HG03175 (cell line): ENCODE measurements around the gene RNU4-1.
A peak's percentile ranks its signal among the peaks of the same experiment; 100 is the strongest.
"Not testable (repeated sequence)": the region's sequence is repeated elsewhere in the genome, so short reads cannot be mapped to it uniquely, and the experiment has no call there.

ENCODE experiments used
- ATAC-seq: cut with Tn5 transposase; IDR thresholded peaks from one replicate; pipeline ENCODE4 v1.9.1; 2021; ENCODE audit warnings: mild to moderate bottlenecking, moderate library complexity; ENCODE audit not compliant: unreplicated experiment

RNU4-1 gene

GRCh38 chr12:120292661-120293531 lies at the start of gene RNU4-1:
TSS of gene RNU4-1 (minus strand) at chr12:120293237.
- ATAC-seq = peak; percentile 48

GRCh38 chr12:120342175-120343038 lies 49.4 kb upstream of the RNU4-1 start:
- ATAC-seq = no peak

DNA sequence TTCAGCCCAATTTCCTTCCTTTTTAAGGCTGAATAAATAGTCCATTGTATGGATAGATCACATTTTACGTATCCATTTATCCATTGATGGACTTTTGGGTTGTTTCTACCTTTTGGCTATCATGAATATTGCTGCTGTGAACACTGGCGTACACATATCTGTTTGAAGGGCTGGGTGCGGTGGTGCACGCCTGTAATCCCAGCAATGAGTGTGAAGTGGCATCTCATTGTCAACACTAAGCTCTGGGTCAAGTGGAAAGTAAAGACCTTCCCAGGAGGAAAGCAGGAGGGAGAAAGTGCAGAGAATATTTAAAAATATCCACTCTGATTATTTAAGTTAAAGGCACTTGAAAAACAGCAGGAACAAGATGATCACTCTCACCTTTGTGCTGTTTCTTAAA lies 46.2 kb upstream of the RNU4-1 start:
- ATAC-seq = no peak

DNA sequence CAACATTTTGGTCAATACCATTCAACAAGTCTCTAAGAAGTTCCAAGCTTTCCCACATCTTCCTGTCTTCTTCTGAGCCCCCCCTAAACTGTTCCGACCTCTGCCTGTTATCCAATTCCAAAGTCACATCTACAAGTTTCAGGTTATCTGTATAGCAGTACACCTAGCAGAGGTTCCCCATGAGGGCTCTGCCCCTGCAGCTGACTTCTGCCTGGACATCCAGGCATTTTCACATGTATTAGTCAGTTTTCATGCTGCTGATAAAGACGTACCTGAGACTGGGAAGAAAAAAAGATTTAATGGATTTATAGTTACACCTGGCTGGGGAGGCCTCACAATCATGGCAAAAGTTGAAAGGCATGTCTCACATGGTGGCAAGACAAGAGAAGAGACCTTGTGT lies 44.7 kb upstream of the RNU4-1 start:
- no peak for ATAC-seq

- ATAC-seq = not testable (repeated sequence)
These were observed 43.4 kb upstream of the RNU4-1 start for GRCh38 chr12:120336392-120336791.

DNA sequence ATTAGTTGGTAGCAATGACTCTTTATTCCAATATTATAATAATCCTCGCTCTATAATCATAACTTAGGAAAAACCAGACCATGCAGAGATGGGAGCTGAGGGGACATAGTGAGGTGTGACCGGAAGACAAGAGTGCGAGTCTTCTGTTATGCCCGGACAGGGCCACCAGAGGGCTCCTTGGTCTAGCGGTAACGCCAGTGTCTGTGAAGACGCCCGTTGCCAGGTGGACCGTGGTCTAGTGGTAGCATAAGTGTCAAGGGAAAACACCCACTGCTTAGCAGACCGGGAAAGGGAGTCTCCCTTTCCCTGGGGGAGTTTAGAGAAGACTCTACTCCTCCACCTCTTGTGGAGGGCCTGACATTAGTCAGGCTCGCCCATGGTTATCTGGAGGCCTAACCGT lies 42.4 kb upstream of the RNU4-1 start:
- not testable (repeated sequence) for ATAC-seq

DNA sequence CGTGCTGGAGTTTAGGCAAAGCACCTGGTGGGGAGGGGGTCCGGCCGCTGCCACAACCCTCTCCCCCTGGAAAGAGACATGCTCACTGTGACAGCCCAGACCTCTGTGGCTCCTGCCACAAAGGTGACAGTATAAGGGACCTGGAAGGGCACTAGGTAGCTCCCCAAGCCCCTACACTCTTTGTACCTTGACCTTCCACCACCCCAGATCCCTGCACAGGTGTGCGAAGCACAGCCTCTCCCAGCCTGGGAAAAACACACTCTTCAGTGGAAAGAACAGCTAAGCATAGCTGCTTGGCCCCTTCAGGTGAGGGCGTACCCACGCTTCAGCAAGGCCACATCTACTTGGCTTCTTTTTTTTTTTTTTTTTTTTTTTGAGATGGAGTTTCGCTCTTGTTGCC lies 39.5 kb upstream of the RNU4-1 start:
- ATAC-seq = no peak

DNA sequence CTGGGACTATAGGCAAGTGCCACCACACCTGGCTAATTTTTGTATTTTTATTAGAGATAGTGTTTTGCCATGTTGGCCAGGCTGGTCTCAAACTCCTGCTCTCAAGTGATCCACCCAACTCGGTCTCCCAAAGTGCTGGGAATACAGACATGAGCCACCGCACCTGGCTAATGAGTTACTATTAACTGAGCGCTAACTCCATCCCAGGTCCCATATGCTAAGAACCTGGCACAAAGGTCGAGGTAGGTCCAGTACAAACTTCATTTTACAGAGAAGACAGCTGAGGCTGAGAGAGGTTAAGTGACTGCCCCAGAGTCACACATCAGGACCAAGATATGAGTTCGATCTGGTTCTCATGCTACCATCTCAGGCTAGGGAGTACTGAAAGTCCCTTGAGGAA lies 39.0 kb upstream of the RNU4-1 start:
- ATAC-seq = no peak

DNA sequence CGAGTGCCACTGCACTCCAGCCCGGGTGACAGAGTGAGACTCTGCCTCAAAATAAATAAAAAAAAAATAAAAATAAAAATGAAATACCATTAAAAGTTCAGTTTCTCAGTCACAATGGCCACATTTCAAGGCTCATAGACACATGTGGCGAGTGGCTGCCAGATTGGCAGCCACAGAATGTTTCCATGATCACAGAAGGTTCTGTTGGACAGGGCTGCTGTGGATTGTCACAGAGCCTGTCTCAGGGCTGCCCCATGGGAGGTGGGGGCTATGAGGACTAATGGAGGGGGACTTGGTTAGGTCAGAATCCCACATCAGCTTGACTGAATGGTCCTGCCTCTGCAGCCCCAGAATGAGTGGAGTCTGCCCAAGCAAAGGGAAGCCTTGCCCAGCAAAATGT lies 38.4 kb upstream of the RNU4-1 start:
- ATAC-seq = no peak

DNA sequence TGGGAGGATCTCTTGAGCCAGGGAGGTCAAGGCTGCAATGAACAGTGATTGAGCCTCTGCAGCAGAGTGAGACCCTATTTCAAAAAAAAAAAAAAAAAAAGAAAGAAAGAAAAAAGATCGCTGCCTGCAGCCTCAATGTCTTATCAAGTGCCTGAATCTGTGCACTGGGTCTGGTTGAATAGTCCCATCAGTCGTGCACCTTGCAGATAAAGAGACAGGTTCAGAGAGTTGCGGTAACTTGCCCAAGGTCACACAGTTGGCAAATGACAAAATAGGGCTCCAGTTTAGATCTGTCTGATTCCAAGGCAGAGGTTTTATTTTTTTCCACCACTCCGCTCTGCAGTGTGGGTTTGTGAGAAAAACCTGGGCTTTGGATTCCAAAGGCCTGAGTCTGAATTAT lies 35.2 kb upstream of the RNU4-1 start:
- no peak for ATAC-seq

- ATAC-seq = no peak
These were observed 34.6 kb upstream of the RNU4-1 start, which contains the start of gene PLA2G1B for GRCh38 chr12:120327593-120327992. TSS of gene PLA2G1B (minus strand) at chr12:120327779. CDS start at chr12:120327753, 26 bp downstream.

DNA sequence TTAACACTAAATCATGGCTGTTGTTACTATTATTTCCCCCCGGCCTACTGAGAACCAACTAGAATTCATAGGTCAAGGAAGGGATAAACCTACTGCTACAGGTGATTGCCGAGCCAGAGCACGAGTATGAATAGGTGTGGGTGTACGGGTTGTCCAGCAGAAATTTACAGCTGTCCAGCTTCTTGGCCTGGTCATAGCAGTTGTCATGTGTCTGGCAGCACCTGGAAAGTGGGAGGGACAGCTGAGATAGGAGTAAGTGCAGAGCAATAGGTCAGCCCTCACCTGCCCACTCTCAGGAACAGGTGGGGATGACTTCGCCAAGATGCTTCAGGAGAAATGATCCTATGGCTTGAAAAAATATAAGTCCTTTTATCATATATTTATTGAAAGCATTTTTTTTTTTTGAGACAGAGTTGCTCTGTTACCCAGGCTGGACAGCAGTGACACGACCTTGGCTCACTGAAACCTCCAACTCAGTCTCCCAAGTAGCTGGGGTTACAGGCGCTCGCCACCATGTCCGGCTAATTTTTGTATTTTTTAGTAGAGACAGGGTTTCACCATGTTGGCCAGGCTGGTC lies 31.9 kb upstream of the RNU4-1 start:
- no peak for ATAC-seq

DNA sequence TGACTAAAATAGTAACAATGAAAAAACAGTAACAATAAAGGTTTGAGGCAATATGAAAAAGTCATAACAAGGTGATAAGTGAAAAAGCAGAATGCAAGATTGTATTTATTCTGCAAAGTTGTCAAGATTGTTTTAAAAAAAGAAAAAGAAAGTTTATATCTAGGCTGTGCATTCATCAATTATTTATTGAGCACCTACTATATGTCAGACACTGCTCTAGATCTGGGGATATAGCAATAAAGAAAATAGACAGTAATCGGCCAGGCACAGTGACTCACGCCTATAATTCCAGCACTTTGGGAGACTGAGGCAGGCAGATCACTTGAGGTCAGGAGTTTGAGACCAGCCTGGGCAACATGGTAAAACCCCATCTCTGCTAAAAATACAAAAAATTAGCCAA lies 30.7 kb upstream of the RNU4-1 start:
- ATAC-seq = no peak

DNA sequence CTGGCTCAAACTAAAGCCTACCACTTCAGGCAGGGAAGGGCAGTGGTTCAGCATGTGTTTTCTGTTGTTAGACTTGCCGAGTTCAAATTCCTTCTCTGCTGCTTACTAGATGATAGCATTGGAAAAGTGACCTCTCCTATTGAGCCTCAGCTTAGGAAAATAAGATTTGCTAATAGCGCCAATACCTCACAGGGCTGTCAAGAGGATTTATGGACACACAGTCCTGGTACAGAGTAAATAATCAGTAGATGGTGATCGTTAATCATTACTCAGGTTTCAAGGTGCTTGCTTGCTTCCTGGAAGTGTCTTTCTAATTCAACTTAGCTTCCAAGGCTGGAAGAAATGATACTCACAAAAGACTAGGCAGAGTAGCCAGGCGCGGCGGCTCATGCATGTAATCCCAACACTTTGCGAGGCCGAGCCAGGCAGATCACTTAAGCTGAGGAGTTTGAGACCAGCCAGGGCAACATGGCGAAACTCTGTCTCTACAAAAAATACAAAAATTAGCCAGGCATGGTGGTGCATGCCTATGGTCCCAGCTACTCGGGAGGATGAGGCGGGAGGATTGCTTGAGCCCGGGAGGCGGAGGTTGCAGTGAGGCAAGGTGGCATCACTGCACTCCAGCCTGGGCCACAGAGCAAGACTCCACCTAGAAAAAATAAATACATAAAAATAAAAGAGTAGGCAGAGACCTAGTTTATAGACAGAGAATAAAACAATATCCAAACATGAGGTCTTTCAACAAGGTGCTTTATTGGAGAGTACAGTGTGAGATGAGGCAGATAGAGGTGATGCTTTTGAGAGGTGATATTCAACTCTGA lies 28.6 kb upstream of the RNU4-1 start:
- ATAC-seq = no peak

DNA sequence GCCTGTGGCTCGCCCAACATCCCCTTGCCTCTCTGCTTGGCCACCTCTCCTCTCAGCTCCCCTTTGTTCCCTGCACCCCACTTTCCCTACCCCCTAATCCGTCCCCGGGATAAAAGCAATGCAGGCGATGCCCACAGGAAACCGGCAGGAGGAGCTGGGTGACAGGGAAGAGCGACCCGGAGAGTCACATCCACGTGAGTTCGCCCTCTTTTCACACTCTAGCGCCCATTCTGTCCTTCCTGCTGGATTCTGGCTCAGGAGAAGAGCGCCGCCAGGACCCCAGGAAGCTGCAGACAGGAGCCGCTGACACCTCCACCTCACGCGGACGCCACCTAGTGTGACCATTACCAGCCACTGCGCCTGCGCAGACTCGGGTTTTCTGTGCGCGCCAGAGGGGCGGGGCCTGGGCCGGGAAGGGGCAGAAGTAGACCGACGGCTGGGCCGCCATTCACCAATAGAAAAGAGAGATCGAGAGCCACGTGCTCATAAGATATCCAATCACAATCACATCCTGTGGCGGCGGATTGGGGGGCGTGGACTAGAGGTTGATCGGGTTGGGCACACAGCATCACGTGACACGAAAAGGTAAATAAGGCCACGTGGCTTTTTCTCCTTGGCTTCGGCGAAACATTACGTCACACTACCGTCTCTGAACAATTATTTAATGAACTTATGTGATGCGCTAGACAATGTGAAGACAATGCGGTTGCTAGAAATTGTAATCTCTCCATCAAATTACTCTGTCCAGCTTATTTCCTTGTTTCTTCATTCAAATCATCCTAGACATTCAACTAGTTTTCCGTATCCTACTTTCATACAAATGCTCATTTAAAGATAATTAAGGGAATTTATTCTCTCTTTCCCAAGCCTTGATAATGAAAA lies 24.4 kb upstream of the RNU4-1 start:
- ATAC-seq = peak; percentile 99

GRCh38 chr12:120316798-120317223 lies 23.8 kb upstream of the RNU4-1 start:
- ATAC-seq = no peak

GRCh38 chr12:120314220-120314619 lies 21.2 kb upstream of the RNU4-1 start:
- no peak for ATAC-seq

- ATAC-seq = peak; percentile 99
These were observed 9.2 kb upstream of the RNU4-1 start, which contains the start of gene SIRT4 for GRCh38 chr12:120301962-120302815. TSS of gene SIRT4 (plus strand) at chr12:120302321. CDS start at chr12:120303562, 1,241 bp downstream.

GRCh38 chr12:120292411-120292660 lies 701 bp downstream of the RNU4-1 start:
- peak; percentile 5 for ATAC-seq
